Nephron (organoid): ENCODE results near the gene DNAH12.

Experiments
- H3K27ac Mint-ChIP-seq, 3 experiments: 2 replicates each; pipeline ENCODE4 v1.8.0; 2020; ENCODE audit warnings: mixed read lengths in 3 of 3, mild to moderate bottlenecking in 2 of 3, moderate library complexity in 1 of 3
- H3K27me3 Mint-ChIP-seq: 2 replicates; pipeline ENCODE4 v1.8.0; 2021; ENCODE audit warnings: low read depth, mild to moderate bottlenecking, moderate library complexity, mixed read lengths
- H3K36me3 Mint-ChIP-seq: 2 replicates; pipeline ENCODE4 v1.8.0; 2020; ENCODE audit warnings: low read depth, mixed read lengths
- H3K4me1 Mint-ChIP-seq: 2 replicates; pipeline ENCODE4 v1.8.0; 2020; ENCODE audit warnings: mixed read lengths
- H3K4me3 Mint-ChIP-seq, 3 experiments: 2 replicates each; pipeline ENCODE4 v1.8.0; 2020; ENCODE audit warnings: mild to moderate bottlenecking in 3 of 3, mixed read lengths in 3 of 3, moderate library complexity in 2 of 3
- H3K9me3 Mint-ChIP-seq: 2 replicates; pipeline ENCODE4 v1.8.0; 2020; ENCODE audit warnings: mixed read lengths
- CTCF ChIP-seq, 3 experiments: fragments of 200-600 bp; sonication (generic); IDR thresholded peaks; one replicate each; pipeline ENCODE4 v1.5.0; 2021; ENCODE audit warnings: antibody characterized with exemption in 3 of 3; ENCODE audit not compliant: unreplicated experiment in 3 of 3

Gene DNAH12

GRCh38 chr3:57257678-57258077 lies 286.5 kb downstream of the DNAH12 start:
- peaks cover 15% of the 10 kb centered on the region for H3K9me3 Mint-ChIP-seq
- peaks cover 3% of the 10 kb centered on the region for H3K4me1 Mint-ChIP-seq
- H3K27ac Mint-ChIP-seq, result no peak overlapping the region
- no peaks in the 10 kb centered on the region for H3K27me3 Mint-ChIP-seq
- no peak overlapping the region for H3K4me3 Mint-ChIP-seq
- no peak for TF ChIP-seq CTCF (IDR thresholded peaks at IDR 0.05; ENCODE audit: unreplicated experiment in 3 of 3)
- H3K36me3 Mint-ChIP-seq, result peaks cover 73% of the 10 kb centered on the region

GRCh38 chr3:57256844-57257243 lies 287.3 kb downstream of the DNAH12 start:
- Mint-ChIP-seq H3K4me1 (peaks cover 6% of the 10 kb centered on the region), H3K27ac (no peak overlapping the region), H3K4me3 (no peak overlapping the region), H3K27me3 (no peaks in the 10 kb centered on the region), H3K36me3 (peaks cover 73% of the 10 kb centered on the region), H3K9me3 (peaks cover 9% of the 10 kb centered on the region)
- no peak for TF ChIP-seq CTCF (IDR thresholded peaks at IDR 0.05; ENCODE audit: unreplicated experiment in 3 of 3)

GRCh38 chr3:57252404-57252803 lies 291.7 kb downstream of the DNAH12 start:
- H3K36me3 Mint-ChIP-seq, result peaks cover 57% of the 10 kb centered on the region

GRCh38 chr3:57244946-57245345 lies 299.2 kb downstream of the DNAH12 start:
- no peak for TF ChIP-seq CTCF (IDR thresholded peaks at IDR 0.05; ENCODE audit: unreplicated experiment in 3 of 3)
- Mint-ChIP-seq H3K36me3 (peaks cover 74% of the 10 kb centered on the region), H3K4me1 (no peaks in the 10 kb centered on the region), H3K9me3 (no peaks in the 10 kb centered on the region), H3K27me3 (no peaks in the 10 kb centered on the region), H3K27ac (no peak overlapping the region), H3K4me3 (no peak overlapping the region)

More at GRCh38 chr3:57252404-57252803, 291.7 kb downstream of the DNAH12 start:
- H3K4me3 Mint-ChIP-seq, result no peak overlapping the region
- H3K9me3 Mint-ChIP-seq, result no peaks in the 10 kb centered on the region
- TF ChIP-seq CTCF (IDR thresholded peaks at IDR 0.05; ENCODE audit: unreplicated experiment in 3 of 3), result no peak
- peaks cover 6% of the 10 kb centered on the region for H3K4me1 Mint-ChIP-seq
- H3K27me3 Mint-ChIP-seq, result no peaks in the 10 kb centered on the region
- no peak overlapping the region for H3K27ac Mint-ChIP-seq
